HepG2 (cell line): ENCODE data around the gene GRIP1.

ENCODE experiments used
- MEIS1 ChIP-seq: sonication (generic); formaldehyde crosslinking; IDR thresholded peaks from 2 replicates; pipeline ENCODE4 v1.9.0; 2021; ENCODE audit warnings: mild to moderate bottlenecking, missing genetic modification reagents, moderate library complexity, borderline replicate concordance
- NCOA1 ChIP-seq: sonication (generic); formaldehyde crosslinking; IDR thresholded peaks from 2 replicates; pipeline ENCODE4 v1.9.0; 2021; ENCODE audit warnings: missing genetic modification reagents
- POLR2AphosphoS5 ChIP-seq: IDR thresholded peaks from 2 replicates; pipeline ENCODE4 v1.6.1; 2012; ENCODE audit warnings: low read depth, low read length
- ZNF747 ChIP-seq: sonication (generic); formaldehyde crosslinking; IDR thresholded peaks from 2 replicates; pipeline ENCODE4 v1.8.1; 2023; ENCODE audit warnings: missing genetic modification reagents, mild to moderate bottlenecking, borderline replicate concordance
- ZNF768 ChIP-seq: sonication (generic); formaldehyde crosslinking; IDR thresholded peaks from 2 replicates; pipeline ENCODE4 v1.4.0; 2020; ENCODE audit warnings: missing genetic modification reagents

GRCh38 chr12:66399911-66400306 is 279.0 kb downstream of the GRIP1 start:
- no peak for TF ChIP-seq NCOA1 (CRISPR knock-in tag)
- no peak for TF ChIP-seq ZNF747 (CRISPR knock-in tag)
- no peak for TF ChIP-seq MEIS1 (CRISPR knock-in tag)
- no peak for TF ChIP-seq ZNF768 (CRISPR knock-in tag)
- TF ChIP-seq POLR2AphosphoS5 = no peak
